CD4-positive, alpha-beta T cell treated with Interleukin-2 at 100 ng/mL for 4 hours (primary cell): ENCODE results near the gene C19orf44.
"Not testable (repeated sequence)": the region's sequence is repeated elsewhere in the genome, so short reads cannot be mapped to it uniquely, and the experiment has no call there.

Experiments used
- DNase-seq: peaks from one replicate; pipeline ENCODE4 v3.0.0-alpha.2; 2020; ENCODE audit warnings: low spot score

C19orf44 gene

DNA sequence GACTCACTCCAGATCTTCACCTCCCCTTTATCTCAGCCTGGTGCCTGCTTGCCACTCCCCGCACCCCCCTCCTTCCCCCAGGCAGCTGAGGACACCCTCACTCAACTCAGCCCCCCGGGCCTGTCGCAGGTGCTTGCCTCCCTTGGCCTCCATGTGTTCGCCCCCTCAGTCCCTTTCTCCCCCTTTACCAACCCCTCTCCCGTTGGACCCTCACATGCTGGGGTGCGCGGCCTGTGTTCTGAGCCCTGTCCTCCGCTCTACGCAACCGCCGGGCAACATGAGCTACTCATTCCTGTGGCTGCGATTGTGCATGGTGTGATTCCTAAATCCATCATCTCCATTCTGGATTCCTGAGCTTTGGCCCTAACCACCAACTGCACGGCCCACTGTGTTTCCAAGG, 40.9 kb downstream of the C19orf44 start:
- no peak for DNase-seq

DNA sequence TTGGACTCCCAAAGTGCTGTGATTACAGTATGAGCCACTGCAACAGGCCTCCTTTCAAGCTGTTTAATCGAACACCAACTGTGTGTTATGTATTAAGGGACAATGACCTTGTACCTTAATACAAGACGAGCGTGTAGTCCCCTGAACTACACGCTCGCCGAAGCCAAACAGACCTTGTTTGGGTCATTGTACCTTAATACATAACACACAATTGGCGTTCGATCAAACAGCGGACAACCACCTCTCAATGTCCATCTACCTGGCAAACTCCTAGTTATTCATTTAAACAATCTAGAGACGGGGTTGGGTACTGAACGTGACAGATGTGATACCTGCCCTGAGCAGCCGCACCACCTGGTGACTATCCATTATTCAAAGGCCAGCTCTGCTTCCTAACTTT, 44.8 kb downstream of the C19orf44 start:
- DNase-seq = no peak

DNA sequence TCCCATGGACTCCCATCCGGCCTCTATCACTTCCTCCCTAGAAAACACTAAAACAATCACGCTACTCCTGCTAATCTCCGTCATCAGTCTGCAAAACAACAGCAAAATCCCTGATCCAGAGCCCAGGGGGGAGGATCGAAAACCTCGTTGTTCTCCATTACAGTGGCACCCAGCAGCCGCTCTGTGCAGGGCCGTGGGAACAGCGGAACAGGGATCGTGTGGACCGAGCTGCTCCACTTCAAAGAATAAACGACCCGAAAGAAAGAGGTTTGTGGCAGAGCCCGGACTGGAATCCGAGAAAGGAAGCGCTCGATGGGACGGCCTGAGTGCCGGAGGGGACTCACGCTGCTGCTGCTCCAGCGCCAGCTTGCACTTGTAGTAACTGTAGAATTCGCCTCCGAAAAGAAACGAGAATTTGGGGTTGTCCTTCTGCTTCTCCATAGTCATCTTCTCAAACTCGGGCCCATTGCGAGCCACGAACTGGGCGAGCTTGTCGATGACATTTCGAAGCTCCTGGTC, 45.4 kb downstream of the C19orf44 start:
- DNase-seq = peak; percentile 1

DNA sequence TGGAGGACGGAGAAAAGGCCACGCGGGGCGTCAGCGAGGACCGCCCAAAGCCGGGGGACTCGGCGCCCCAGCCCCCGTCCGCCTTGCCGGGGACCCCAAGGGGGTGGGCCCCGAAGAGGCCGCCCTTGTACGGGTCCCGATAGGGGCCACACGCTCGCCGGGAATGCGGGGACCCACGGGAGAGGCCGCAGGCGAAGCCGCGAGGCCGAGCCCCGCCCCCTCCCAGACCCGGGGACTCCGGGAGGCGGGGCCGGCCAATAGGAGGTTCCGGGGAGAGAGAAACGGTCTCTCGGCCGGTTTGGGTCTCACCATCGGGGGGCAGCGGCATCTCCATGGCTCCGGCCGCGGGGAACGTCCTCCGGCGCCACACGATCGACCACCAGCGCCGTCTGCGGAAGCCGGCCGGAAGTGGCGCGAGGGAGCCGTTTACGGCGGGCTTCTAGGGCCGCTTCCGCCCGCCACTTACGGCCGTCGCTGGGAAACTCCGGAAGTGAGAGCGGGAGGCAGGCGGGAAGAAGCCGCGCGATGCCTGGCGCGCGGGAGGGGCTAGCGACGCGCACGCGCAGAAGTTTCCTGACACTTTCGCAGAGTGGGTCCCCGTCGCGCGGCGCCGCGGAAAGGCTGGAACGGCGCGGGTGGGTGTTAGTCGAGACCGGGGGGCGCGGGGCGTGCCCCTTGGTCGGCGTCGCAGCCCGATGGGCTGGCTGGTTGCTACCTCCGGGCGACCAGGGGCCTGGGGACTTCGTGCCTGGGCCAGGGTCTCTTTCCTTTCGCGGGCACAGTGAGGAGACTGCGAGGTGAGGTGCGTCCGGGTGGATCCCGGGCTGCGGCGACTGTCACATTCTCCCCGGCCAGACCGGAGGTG, 46.1 kb downstream of the C19orf44 start, which contains the start of gene CHERP:
TSS of gene CHERP (minus strand) at position 393 of the 865 bp plus-strand sequence. CDS start at position 334, 59 bp downstream.
- peak; percentile 94 for DNase-seq

DNA sequence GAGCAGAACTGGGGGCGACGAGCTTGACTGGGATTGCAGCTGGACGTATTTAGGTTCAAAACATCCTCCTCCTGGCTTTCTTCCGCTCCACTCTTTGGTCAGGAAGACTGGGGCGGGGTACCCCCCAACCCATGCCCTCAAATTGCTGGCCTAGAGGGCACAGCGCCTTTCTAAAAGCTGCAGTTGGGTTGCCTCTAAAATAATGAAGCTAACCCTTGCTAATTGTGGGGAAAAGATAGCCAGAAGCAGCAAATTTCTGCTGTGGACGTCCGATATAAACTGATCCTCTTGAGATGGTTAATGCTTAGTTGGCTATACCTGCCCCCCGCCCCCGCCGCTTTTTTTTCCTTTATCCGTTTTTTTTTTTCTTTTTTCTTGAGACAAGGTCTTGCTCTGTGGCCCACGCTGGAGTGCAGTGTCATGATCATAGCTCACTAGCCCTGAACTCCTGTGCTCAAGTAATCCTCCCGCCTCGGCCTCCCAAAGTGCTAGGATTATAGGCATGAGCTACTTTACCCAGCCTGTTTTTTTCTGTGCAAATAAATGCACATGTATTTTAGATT, 46.8 kb downstream of the C19orf44 start:
- DNase-seq = no peak

DNA sequence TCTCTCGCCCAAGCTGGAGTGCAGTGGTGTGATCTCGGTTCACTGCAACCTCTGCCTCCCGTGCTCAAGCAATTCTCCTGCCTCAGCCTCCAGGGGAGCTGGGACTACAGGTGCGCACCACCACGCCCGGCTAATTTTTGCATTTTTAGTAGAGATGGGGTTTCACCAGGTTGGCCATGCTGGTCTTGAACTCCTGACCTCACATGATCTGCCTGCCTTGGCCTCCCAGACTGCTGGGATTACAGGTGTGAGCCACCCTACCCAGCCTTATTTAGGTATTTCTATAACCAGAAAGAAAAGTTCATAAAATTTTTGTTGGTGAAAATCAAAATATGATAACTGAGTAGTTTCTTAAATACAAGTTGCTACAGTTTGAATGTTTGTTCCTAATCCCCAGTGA, 47.5 kb downstream of the C19orf44 start:
- not testable (repeated sequence) for DNase-seq

DNA sequence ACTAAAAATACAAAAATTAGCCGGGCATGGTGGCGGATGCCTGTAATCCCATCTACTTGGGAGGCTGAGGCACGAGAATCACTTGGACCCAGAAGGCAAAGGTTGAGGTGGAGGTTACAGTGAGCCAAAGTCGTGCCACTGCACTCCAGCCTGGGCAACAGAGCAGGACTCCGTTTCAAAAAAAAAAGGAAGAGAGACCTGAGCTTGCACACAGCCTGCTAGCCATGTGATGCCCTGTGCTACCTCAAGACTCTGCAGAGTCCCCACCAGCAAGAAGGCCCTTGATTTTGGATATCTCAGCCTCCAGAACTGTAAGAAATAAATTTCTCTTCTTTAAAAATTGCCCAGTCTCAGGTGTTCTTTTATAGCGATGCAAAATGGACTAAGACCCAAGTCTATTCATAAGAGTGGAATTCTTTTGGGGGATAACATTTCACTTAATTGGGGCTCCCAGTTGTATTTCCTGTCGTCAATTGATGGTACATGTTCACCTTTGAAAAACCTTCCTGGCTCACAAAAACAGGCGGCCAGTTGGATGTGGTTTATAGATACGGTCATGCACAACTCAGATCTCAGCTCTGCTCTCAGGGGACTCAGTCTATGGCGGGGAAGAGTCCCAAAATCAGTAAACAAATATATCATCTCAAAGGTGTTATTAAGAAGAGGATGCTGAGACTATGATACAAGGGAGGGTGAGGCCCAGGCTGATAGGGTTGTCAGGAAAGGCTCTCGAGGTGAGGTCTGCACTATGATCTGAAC, 48.5 kb downstream of the C19orf44 start:
- no peak for DNase-seq

DNA sequence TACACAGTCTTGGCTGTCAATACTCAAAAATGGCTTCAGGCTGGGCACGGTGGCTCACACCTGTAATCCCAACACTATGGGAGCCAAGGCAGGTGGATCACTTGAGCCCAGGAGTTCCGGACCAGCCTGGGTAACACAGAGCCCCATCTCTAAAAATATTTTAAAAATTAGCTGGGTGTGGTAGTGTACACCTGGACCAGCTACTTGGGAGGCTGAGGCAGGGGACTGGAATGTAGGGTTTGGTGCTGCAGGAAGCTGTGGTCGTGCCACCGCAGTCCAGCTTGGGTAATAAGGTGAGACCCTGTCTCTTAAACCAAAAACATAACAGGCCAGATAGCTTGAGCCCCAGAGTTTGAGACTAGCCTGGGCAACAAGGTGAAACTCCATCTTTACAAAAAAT, 52.8 kb downstream of the C19orf44 start:
- no peak for DNase-seq

DNA sequence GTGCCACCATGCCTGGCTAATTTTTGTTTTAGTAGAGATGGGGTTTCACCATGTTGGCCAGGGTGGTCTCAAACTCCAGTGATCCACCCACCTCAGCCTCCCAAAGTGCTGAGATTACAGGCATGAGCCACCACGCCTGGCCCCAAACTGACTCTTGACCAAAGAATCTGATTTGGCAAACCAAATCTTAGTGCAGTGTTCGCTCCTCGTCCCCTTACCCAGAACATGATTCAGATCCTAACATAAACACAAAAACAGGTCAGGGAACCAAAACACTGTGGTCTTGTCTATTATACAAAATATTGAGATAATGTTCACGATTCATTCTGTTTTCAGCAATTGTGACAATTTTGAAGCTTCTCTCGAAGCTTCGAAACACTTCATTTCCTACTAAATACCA, 55.7 kb downstream of the C19orf44 start:
- not testable (repeated sequence) for DNase-seq

DNA sequence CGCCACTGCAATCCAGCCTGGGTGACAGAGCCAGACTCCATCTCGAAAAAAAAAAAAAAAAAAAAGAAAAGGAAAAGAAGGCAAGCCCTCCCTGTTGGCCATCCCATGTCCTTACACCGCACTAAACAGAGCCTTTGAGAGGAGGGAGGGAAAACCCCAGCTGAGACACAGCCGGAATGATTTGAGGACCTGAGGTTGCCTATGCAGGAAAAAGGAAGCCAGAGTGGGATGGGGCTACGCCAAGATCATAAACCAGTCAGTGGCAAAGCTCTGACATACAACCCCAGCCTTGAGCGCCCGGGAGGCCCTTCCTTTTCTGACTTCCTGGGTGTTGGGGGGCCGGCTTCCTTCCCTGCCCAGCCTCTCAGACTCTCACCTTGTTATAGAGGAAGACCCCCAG, 58.6 kb downstream of the C19orf44 start:
- no peak for DNase-seq

DNA sequence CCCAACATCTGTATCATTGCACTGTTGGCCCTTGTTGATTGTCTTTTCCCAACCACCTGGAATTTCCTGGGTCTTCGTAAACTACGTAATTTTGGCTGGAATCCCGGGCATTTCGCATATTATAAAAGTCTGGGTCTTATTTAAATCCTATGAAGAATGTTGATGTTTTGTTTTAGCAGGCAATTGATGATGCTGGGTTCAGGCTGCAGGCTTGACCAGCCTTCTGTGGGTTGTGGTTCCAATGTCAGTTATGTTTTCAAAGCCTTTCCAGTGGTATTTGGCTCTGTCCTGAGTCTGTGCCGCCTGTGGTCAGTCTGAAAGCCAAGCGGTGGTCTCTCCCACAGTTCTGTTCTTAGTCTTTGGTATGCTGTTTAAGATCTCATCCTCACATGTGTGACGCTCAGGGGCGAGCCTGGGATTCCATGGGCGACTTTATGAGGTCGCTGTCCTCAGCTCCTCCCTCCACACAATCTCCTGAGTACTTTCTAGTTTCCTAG, 63.6 kb downstream of the C19orf44 start:
- DNase-seq = no peak

DNA sequence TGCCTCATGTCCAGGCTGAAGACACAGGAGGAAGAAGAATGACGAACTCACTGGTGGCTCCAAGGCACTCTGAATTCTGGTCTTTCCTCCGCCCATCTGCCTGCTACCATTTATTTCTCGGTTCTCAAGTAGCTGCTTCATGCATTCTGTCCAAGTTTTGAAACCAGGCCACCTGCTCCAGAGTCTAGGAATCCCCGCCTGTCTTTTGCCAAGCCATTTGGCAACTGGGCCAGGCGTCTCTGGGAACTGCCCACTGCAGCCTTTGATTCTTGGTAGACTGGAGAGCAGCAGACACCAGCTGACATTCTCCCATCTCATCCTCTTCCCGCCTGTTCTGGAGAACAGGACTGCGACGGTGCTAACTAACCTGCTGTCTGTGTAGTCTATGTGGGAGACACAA, 65.2 kb downstream of the C19orf44 start:
- no peak for DNase-seq

DNA sequence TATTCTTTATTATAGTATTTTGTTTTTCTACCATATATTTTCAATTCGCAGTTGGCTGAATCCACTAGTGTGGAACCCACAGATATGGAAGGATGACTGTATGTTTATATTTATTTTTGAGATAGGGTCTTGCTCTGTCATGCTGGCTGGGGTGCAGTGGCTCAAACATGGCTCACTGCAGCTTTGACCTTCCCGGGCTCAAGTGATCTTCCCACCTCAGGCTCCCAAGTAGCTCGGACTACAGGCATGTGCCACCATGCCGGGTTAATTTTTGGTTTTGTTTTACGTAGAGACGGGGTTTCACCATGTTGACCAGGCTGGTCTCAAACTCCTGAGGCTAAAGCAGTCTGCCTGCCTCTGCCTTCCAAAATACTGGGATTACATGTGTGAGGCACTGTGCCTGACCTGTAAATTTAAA, 66.4 kb downstream of the C19orf44 start:
- DNase-seq = no peak

DNA sequence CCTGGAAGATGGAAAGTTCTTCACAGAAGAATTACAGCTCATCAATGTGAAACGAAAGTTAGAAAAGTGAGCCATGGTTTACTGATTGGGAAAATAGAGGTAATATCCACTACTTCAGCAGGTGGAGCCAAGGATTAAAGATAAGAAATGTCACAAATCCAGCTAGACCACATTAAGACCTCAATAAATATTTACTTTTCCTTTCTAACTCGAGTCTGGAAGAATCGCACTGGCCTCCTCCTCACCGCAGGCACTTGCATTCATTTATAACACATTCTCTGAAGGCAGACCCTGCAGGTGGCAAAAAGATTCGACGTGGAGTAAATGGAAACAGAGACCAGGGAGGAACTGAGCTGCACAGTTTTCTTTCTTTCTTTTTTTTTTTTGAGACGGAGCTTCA, 68.6 kb downstream of the C19orf44 start:
- no peak for DNase-seq

DNA sequence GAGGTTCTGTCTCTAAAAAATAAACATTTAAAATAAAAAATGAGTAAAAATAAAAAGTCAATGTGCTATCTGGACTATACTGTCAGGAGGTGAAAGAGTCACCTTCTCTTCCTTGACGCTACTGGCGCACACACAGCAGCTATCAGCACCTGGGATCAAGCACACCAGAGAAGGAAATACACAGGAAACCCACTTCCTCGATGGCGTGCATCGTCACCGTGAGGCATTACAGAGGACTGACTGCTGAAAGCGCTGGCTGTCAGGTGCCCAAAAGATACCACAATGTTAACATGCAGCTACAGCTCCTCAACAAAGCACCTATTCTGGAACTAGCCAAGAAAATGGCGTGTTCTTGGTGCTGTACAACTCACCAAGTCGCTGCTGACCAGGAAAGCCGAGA, 70.0 kb downstream of the C19orf44 start:
- peak; percentile 88 for DNase-seq

DNA sequence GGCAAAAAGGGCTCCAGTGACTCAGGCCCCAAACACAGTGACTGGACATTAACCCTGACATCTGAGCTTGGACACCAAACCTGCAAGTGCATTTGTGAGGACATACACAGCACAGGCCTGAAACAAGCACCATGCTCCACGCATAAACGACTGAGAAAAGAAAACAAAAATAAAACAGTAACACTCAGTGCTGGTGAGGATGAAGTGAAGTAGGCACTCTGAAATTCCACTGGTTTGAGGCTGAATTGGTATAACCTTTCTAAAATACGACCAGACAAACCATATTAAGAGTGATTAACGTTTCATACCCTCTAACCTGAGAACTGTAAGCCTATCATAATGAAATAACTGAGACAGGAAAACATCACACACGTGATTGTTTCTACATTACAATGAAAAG, 70.5 kb downstream of the C19orf44 start:
- no peak for DNase-seq

DNA sequence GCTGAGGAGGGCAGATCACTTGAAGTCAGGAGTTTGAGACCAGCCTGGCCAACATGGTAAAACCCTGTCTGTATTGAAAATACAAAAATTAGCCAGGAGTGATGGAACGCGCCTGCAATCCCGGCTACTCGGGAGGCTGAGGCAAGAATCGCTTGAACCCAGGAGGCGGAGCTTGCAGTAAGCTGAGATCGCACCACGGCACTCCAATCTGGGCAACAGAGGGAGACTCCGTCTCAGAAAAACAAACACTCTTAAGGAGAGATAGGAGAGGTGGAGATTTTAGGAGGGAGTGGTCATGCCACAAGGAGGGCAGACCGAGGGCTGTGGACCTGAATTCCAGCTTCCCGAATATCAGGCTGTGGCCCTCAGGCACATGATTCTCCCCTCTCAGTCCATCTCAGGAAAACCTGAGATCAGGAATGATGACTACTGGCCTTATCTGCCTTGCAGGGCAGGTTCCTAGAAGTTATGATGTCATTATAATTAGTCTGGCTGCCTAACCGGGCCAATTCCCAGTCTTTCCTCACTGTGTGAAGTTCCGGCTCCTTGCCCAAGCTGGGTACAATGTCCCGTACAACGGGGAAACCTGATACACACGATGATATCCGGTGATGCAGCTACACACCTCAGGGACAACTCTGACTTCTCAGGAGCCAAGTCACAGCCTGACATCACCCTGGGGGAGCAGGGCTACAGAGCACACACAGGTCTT, 73.6 kb downstream of the C19orf44 start:
- DNase-seq = no peak
